Body of pancreas (tissue), 4 donors: ENCODE results near the gene KCNQ5. TPM values are rescaled to one million over a fixed set of nuclear protein-coding genes. Genes with fewer than 3 reads are reported as not detected.
"Not testable (repeated sequence)": the region's sequence is repeated elsewhere in the genome, so short reads cannot be mapped to it uniquely, and the experiment has no call there.

Experiments used
- ATAC-seq: fragments of 150-250 bp; one replicate; pipeline ENCODE4 v1.9.1; 2016
- DNase-seq, 4 donors: peaks; one replicate each; pipeline ENCODE4 v3.0.0-alpha.2; 2019
- H3K27ac ChIP-seq, 4 donors: fragments of 200-600 bp; sonication (generic); 1 replicate in 3 of 4; 2 replicates in 1 of 4; pipeline versions ENCODE4 v1.5.1 to v1.6.1; 2016 to 2019; ENCODE audit warnings: mild to moderate bottlenecking in 1 of 4, mixed read lengths in 1 of 4, moderate library complexity in 1 of 4
- H3K27me3 ChIP-seq, 2 donors: fragments of 200-600 bp; sonication (generic); one replicate each; pipeline ENCODE4 v1.6.0; 2016; ENCODE audit warnings: mild to moderate bottlenecking in 1 of 2
- H3K36me3 ChIP-seq, 2 donors: fragments of 200-600 bp; sonication (generic); replicated peaks in 1 of 2; 2 replicates each; pipeline ENCODE4 v1.5.1; 2016; ENCODE audit warnings: low read depth in 2 of 2; ENCODE audit not compliant: insufficient read depth in 1 of 2
- H3K4me1 ChIP-seq: fragments of 200-600 bp; sonication (generic); one replicate; pipeline ENCODE4 v1.6.0; 2016
- H3K4me3 ChIP-seq, 2 donors: fragments of 200-600 bp; sonication (generic); 1 replicate in 1 of 2; 2 replicates in 1 of 2; pipeline ENCODE4 v1.5.1; 2016 to 2019
- H3K9me3 ChIP-seq, 3 donors: fragments of 200-600 bp; sonication (generic); 1 replicate in 2 of 3; 2 replicates in 1 of 3; pipeline ENCODE4 v1.5.1; 2016
- POLR2A ChIP-seq, 3 donors: fragments of 450-650 bp; IDR thresholded peaks; one replicate each; pipeline ENCODE4 v1.6.1; 2016; ENCODE audit warnings: antibody characterized with exemption in 3 of 3, mild to moderate bottlenecking in 2 of 3
- WGBS, 2 donors: methylation state at CpG; one replicate each; pipeline ENCODE4 v1.1.5; 2017; 5-methylcytosine and 5-hydroxymethylcytosine counted together
- intact Hi-C: fragments of 100-400 bp; cut with DNase I; formaldehyde crosslinking; loops from one replicate; pipeline ENCODE4 v1.15.1; 2023
- total RNA-seq, 2 donors: library from RNA; depleted of rRNA; stranded (reverse); fragments of >200 nt; gene quantifications; one replicate each; pipeline ENCODE4 v1.1.0, GENCODE V29; 2016
- TF ChIP-seq, protein P1 (sequence below), 7 experiments: fragments of 450-650 bp in 4 of 7; fragments of 200-600 bp in 3 of 7; sonication (generic) in 3 of 7; IDR thresholded peaks; one replicate each; pipeline ENCODE4 v1.5.1; 2016 to 2019; ENCODE audit warnings: antibody characterized with exemption in 7 of 7

Gene KCNQ5
- total RNA-seq, 2 donors from 2014 or later = 1.0 to 1.6 TPM

- TF ChIP-seq POLR2A (IDR thresholded peaks at IDR 0.05) = no peak
- TF ChIP-seq, protein P1, sequence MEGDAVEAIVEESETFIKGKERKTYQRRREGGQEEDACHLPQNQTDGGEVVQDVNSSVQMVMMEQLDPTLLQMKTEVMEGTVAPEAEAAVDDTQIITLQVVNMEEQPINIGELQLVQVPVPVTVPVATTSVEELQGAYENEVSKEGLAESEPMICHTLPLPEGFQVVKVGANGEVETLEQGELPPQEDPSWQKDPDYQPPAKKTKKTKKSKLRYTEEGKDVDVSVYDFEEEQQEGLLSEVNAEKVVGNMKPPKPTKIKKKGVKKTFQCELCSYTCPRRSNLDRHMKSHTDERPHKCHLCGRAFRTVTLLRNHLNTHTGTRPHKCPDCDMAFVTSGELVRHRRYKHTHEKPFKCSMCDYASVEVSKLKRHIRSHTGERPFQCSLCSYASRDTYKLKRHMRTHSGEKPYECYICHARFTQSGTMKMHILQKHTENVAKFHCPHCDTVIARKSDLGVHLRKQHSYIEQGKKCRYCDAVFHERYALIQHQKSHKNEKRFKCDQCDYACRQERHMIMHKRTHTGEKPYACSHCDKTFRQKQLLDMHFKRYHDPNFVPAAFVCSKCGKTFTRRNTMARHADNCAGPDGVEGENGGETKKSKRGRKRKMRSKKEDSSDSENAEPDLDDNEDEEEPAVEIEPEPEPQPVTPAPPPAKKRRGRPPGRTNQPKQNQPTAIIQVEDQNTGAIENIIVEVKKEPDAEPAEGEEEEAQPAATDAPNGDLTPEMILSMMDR (IDR thresholded peaks at IDR 0.05) = no peak
- no peaks in the 10 kb centered on the region for H3K36me3 ChIP-seq
- H3K27ac ChIP-seq = no peak overlapping the region
- H3K9me3 ChIP-seq = no peaks in the 10 kb centered on the region
- DNase-seq = no peak
- no peak overlapping the region for H3K4me3 ChIP-seq
- peaks cover 4% of the 10 kb centered on the region for H3K4me1 ChIP-seq
- no peak for ATAC-seq
- no peaks in the 10 kb centered on the region for H3K27me3 ChIP-seq
- 71 to 78% methylated on average over 2 of the region's 2 CpGs for WGBS, 2 donors
- intact Hi-C loops = no loop called here
Measured at GRCh38 chr6:73182021-73182607, 560.2 kb downstream of the KCNQ5 start.

DNA sequence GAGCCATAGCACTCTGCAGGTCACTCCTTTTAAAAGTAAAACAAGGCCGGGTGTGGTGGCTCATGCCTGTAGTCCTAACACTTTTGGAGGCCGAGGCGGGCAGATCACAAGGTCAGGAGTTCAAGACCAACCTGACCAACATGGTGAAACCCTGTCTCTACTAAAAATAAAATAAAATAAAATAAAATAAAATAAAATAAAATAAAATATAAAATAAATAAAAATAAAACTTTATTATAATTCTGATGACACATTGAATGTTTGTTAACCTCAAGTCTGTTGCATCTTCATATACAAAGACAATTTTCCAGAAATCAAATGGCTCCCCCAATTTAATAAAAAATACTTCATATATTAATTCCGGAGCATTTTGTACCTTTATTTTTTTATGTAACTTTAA is 571.4 kb downstream of the KCNQ5 start:
- 78 to 86% methylated on average over 4 of the region's 4 CpGs for WGBS, 2 donors
- intact Hi-C loops, DNase-seq: not testable (repeated sequence)

DNA sequence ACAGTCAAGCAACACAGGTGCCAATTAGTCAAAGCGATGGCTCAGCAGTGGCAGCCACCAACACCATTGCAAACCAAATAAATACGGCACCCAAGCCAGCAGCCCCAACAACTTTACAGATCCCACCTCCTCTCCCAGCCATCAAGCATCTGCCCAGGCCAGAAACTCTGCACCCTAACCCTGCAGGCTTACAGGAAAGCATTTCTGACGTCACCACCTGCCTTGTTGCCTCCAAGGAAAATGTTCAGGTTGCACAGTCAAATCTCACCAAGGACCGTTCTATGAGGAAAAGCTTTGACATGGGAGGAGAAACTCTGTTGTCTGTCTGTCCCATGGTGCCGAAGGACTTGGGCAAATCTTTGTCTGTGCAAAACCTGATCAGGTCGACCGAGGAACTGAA is 572.9 kb downstream of the KCNQ5 start:
- 85 to 87% methylated on average over 5 to 7 of the region's 7 CpGs for WGBS, 2 donors
- no peaks in the 10 kb centered on the region for H3K4me1 ChIP-seq
- no peak for TF ChIP-seq POLR2A (IDR thresholded peaks at IDR 0.05)
- TF ChIP-seq, protein P1 (IDR thresholded peaks at IDR 0.05) = no peak
- no peak overlapping the region for H3K27ac ChIP-seq
- H3K9me3 ChIP-seq = no peaks in the 10 kb centered on the region
- H3K27me3 ChIP-seq = no peaks in the 10 kb centered on the region
- DNase-seq = no peak
- ATAC-seq = no peak
- H3K36me3 ChIP-seq = no peaks in the 10 kb centered on the region
- intact Hi-C loops = no loop called here
- no peak overlapping the region for H3K4me3 ChIP-seq

More for the DNA sequence above, 571.4 kb downstream of the KCNQ5 start:
- not testable (repeated sequence) for H3K9me3 ChIP-seq, H3K27ac ChIP-seq, H3K4me3 ChIP-seq, H3K36me3 ChIP-seq, H3K27me3 ChIP-seq, ATAC-seq, H3K4me1 ChIP-seq

DNA sequence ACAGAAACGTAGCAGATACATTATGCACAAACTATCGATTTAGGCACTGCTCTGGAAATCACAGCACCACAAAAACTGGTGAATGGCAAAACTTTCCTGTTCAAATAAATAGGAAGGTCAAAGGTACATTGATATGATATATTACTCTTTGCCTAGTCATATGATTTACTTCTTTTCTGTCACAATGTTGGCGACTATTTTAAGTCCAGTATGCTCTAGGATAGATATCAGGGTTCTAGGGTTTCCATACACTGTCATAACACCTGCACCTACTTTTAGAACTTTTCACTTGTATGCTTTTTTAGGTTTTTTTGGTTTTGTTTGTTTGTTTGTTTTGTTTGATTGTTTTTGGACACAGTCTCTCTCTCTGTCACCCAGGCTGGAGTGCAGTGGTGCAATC is 578.4 kb downstream of the KCNQ5 start:
- no peak for TF ChIP-seq POLR2A (IDR thresholded peaks at IDR 0.05)
- TF ChIP-seq, protein P1 (IDR thresholded peaks at IDR 0.05) = no peak
- Histone ChIP-seq H3K9me3 (no peaks in the 10 kb centered on the region), H3K27me3 (no peaks in the 10 kb centered on the region), H3K27ac (no peak overlapping the region), H3K36me3 (no peaks in the 10 kb centered on the region), H3K4me1 (no peaks in the 10 kb centered on the region), H3K4me3 (no peak overlapping the region)
- 49 to 60% methylated on average over 3 of the region's 3 CpGs for WGBS, 2 donors
- DNase-seq (no peak), ATAC-seq (no peak)
- intact Hi-C loops = no loop called here

DNA sequence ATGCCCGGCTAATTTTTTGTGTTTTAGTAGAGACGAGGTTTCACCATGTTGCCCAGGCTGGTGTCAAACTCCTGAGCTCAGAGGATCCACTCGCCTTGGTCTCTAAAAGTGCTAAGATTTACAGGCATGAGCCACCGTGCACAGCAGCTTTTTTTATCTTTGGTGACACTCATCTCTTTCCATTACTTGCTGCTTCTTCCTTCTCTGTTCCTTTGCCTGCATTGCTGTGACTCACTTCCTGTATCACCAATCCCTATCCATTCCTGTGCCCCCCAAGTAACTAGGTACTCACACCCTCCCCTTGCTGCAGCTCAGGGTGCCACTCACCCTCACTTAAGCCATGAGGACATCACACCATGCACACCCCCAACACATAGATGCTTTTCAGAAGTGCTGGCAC is 578.9 kb downstream of the KCNQ5 start:
- TF ChIP-seq POLR2A (IDR thresholded peaks at IDR 0.05) = no peak
- TF ChIP-seq, protein P1 (IDR thresholded peaks at IDR 0.05) = no peak
- no peaks in the 10 kb centered on the region for H3K9me3 ChIP-seq
- no peaks in the 10 kb centered on the region for H3K4me1 ChIP-seq
- no peak overlapping the region for H3K27ac ChIP-seq
- H3K36me3 ChIP-seq = no peaks in the 10 kb centered on the region
- intact Hi-C loops = no loop called here
- H3K27me3 ChIP-seq = no peaks in the 10 kb centered on the region
- DNase-seq (no peak), ATAC-seq (no peak)
- WGBS, 2 donors = 61 to 70% methylated on average over 4 of the region's 4 CpGs
- H3K4me3 ChIP-seq = no peak overlapping the region
